Measurements from ENCODE around the gene TBC1D26. TPM values are rescaled to one million over a fixed set of nuclear protein-coding genes. Genes with fewer than 3 reads are reported as not detected.

Gene TBC1D26
- total and polyA plus RNA-seq, 2 donors (not counting 1 experiment from before 2014, with no cell fraction given), result 0.02 to 0.17 TPM

- DNase-seq (ENCODE audit: low read depth in 2 of 2), result no peak
- no peaks in the 10 kb centered on the region for H3K9me3 ChIP-seq (ENCODE audit: control insufficient read depth, insufficient read depth, low read depth, low read length)
- H3K27ac ChIP-seq (ENCODE audit: insufficient read depth, low read length), result no peak overlapping the region
- no peak overlapping the region for H3K4me2 ChIP-seq (ENCODE audit: extremely low read depth, insufficient read depth, low read length)
- TF ChIP-seq EZH2 (IDR thresholded peaks at IDR 0.05; ENCODE audit: low read length, missing control alignments), result no peak
- TF ChIP-seq, protein P1, sequence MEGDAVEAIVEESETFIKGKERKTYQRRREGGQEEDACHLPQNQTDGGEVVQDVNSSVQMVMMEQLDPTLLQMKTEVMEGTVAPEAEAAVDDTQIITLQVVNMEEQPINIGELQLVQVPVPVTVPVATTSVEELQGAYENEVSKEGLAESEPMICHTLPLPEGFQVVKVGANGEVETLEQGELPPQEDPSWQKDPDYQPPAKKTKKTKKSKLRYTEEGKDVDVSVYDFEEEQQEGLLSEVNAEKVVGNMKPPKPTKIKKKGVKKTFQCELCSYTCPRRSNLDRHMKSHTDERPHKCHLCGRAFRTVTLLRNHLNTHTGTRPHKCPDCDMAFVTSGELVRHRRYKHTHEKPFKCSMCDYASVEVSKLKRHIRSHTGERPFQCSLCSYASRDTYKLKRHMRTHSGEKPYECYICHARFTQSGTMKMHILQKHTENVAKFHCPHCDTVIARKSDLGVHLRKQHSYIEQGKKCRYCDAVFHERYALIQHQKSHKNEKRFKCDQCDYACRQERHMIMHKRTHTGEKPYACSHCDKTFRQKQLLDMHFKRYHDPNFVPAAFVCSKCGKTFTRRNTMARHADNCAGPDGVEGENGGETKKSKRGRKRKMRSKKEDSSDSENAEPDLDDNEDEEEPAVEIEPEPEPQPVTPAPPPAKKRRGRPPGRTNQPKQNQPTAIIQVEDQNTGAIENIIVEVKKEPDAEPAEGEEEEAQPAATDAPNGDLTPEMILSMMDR (conservative IDR thresholded peaks at IDR 0.05 in 1 of 2, IDR thresholded peaks at IDR 0.05 in 1 of 2; ENCODE audit: low read depth in 1 of 2, low read length in 2 of 2), result no peak
- no peaks in the 10 kb centered on the region for H3K36me3 ChIP-seq (ENCODE audit: control insufficient read depth, insufficient read depth, low read length)
- no peak overlapping the region for H3K4me3 ChIP-seq (replicated peaks in 1 of 4; ENCODE audit: control extremely low read depth in 1 of 4, insufficient read depth in 1 of 4, low read depth in 3 of 4, low read length in 4 of 4)
- H3K9ac ChIP-seq (ENCODE audit: insufficient read depth, low read length), result no peak overlapping the region
- no peaks in the 10 kb centered on the region for H4K20me1 ChIP-seq (ENCODE audit: control insufficient read depth, extremely low read depth, insufficient read depth, low read length)
- no peak overlapping the region for H2AFZ ChIP-seq (ENCODE audit: low read length)
- no peaks in the 10 kb centered on the region for H3K79me2 ChIP-seq (ENCODE audit: control insufficient read depth, insufficient read depth, low read length)
- no peaks in the 10 kb centered on the region for H3K27me3 ChIP-seq (ENCODE audit: control insufficient read depth, insufficient read depth, low read length)
- H3K4me1 ChIP-seq (ENCODE audit: control insufficient read depth, extremely low read depth, insufficient read depth, low read length), result no peaks in the 10 kb centered on the region
Observed at GRCh38 chr17:15777717-15778116, 45.6 kb downstream of the TBC1D26 start.

DNA sequence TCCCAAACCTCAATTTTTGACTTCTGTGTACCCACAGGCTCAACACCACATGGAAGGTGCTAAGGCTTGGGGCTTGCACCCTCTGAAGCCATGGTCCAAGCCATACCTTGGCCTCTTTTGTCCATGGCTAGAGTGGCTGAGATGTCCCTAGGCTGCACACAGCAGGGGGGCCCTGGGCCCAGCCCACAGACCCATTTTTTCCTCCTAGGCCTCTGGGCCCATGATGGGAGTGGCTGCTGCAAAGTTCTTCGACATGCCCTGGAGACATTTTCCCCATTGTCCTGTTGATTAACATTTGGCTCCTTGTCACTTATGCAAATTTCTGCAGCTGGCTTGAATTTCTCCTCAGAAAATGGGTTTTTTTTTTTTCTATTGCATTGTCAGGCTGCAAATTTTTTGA lies 47.0 kb downstream of the TBC1D26 start:
- DNase-seq (ENCODE audit: low read depth in 2 of 2), result no peak
- TF ChIP-seq, protein P1 (conservative IDR thresholded peaks at IDR 0.05 in 1 of 2, IDR thresholded peaks at IDR 0.05 in 1 of 2; ENCODE audit: low read depth in 1 of 2, low read length in 2 of 2), result no peak
- TF ChIP-seq EZH2 (IDR thresholded peaks at IDR 0.05; ENCODE audit: low read length, missing control alignments), result no peak
- no peak overlapping the region for H3K4me3 ChIP-seq (replicated peaks in 1 of 4; ENCODE audit: control extremely low read depth in 1 of 4, insufficient read depth in 1 of 4, low read depth in 3 of 4, low read length in 4 of 4)
- no peaks in the 10 kb centered on the region for H4K20me1 ChIP-seq (ENCODE audit: control insufficient read depth, extremely low read depth, insufficient read depth, low read length)
- no peaks in the 10 kb centered on the region for H3K4me1 ChIP-seq (ENCODE audit: control insufficient read depth, extremely low read depth, insufficient read depth, low read length)
- H2AFZ ChIP-seq (ENCODE audit: low read length), result no peak overlapping the region
- no peaks in the 10 kb centered on the region for H3K36me3 ChIP-seq (ENCODE audit: control insufficient read depth, insufficient read depth, low read length)
- no peaks in the 10 kb centered on the region for H3K9me3 ChIP-seq (ENCODE audit: control insufficient read depth, insufficient read depth, low read depth, low read length)
- no peak overlapping the region for H3K9ac ChIP-seq (ENCODE audit: insufficient read depth, low read length)
- H3K27ac ChIP-seq (ENCODE audit: insufficient read depth, low read length), result no peak overlapping the region
- no peaks in the 10 kb centered on the region for H3K79me2 ChIP-seq (ENCODE audit: control insufficient read depth, insufficient read depth, low read length)
- H3K27me3 ChIP-seq (ENCODE audit: control insufficient read depth, insufficient read depth, low read length), result no peaks in the 10 kb centered on the region
- no peak overlapping the region for H3K4me2 ChIP-seq (ENCODE audit: extremely low read depth, insufficient read depth, low read length)

- no peaks in the 10 kb centered on the region for H3K9me3 ChIP-seq (ENCODE audit: control insufficient read depth, insufficient read depth, low read depth, low read length)
- no peaks in the 10 kb centered on the region for H3K36me3 ChIP-seq (ENCODE audit: control insufficient read depth, insufficient read depth, low read length)
- TF ChIP-seq, protein P1 (conservative IDR thresholded peaks at IDR 0.05 in 1 of 2, IDR thresholded peaks at IDR 0.05 in 1 of 2; ENCODE audit: low read depth in 1 of 2, low read length in 2 of 2), result no peak
- no peak for TF ChIP-seq EZH2 (IDR thresholded peaks at IDR 0.05; ENCODE audit: low read length, missing control alignments)
- no peak overlapping the region for H3K4me2 ChIP-seq (ENCODE audit: extremely low read depth, insufficient read depth, low read length)
- H3K27me3 ChIP-seq (ENCODE audit: control insufficient read depth, insufficient read depth, low read length), result no peaks in the 10 kb centered on the region
- no peaks in the 10 kb centered on the region for H4K20me1 ChIP-seq (ENCODE audit: control insufficient read depth, extremely low read depth, insufficient read depth, low read length)
- no peak overlapping the region for H3K27ac ChIP-seq (ENCODE audit: insufficient read depth, low read length)
- no peaks in the 10 kb centered on the region for H3K79me2 ChIP-seq (ENCODE audit: control insufficient read depth, insufficient read depth, low read length)
- no peak overlapping the region for H3K4me3 ChIP-seq (replicated peaks in 1 of 4; ENCODE audit: control extremely low read depth in 1 of 4, insufficient read depth in 1 of 4, low read depth in 3 of 4, low read length in 4 of 4)
- H3K4me1 ChIP-seq (ENCODE audit: control insufficient read depth, extremely low read depth, insufficient read depth, low read length), result no peaks in the 10 kb centered on the region
- H2AFZ ChIP-seq (ENCODE audit: low read length), result no peak overlapping the region
- no peak overlapping the region for H3K9ac ChIP-seq (ENCODE audit: insufficient read depth, low read length)
- DNase-seq (ENCODE audit: low read depth in 2 of 2), result no peak
Observed at GRCh38 chr17:15780188-15780587, 48.1 kb downstream of the TBC1D26 start.

Data from fibroblast of lung (primary cell).